Peyer's patch (tissue), 4 donors: Measurements from ENCODE around the gene FAM200A.

ENCODE experiments used
- CTCF ChIP-seq, 6 experiments: fragments of 450-650 bp in 4 of 6; fragments of 200-600 bp in 2 of 6; sonication (generic) in 1 of 6; IDR thresholded peaks; one replicate each; pipeline ENCODE4 v1.5.1; 2017 to 2019; ENCODE audit warnings: antibody characterized with exemption in 6 of 6, mild to moderate bottlenecking in 3 of 6, moderate library complexity in 1 of 6
- POLR2A ChIP-seq, 2 donors: fragments of 450-650 bp; IDR thresholded peaks; one replicate each; pipeline ENCODE4 v1.5.1; 2017; ENCODE audit warnings: antibody characterized with exemption in 2 of 2, mild to moderate bottlenecking in 2 of 2, moderate library complexity in 2 of 2

GRCh38 chr7:99579281-99579955 is 27.5 kb upstream of the FAM200A start:
- no peak for TF ChIP-seq POLR2A (IDR thresholded peaks at IDR 0.05)
- TF ChIP-seq CTCF (IDR thresholded peaks at IDR 0.05) = no peak
